GM18909 (cell line): ENCODE data around the gene BRPF3.

Experiments used
- ATAC-seq: cut with Tn5 transposase; IDR thresholded peaks from one replicate; pipeline ENCODE4 v1.9.1; 2021; ENCODE audit warnings: mild to moderate bottlenecking; ENCODE audit not compliant: unreplicated experiment, poor library complexity

BRPF3 gene

DNA sequence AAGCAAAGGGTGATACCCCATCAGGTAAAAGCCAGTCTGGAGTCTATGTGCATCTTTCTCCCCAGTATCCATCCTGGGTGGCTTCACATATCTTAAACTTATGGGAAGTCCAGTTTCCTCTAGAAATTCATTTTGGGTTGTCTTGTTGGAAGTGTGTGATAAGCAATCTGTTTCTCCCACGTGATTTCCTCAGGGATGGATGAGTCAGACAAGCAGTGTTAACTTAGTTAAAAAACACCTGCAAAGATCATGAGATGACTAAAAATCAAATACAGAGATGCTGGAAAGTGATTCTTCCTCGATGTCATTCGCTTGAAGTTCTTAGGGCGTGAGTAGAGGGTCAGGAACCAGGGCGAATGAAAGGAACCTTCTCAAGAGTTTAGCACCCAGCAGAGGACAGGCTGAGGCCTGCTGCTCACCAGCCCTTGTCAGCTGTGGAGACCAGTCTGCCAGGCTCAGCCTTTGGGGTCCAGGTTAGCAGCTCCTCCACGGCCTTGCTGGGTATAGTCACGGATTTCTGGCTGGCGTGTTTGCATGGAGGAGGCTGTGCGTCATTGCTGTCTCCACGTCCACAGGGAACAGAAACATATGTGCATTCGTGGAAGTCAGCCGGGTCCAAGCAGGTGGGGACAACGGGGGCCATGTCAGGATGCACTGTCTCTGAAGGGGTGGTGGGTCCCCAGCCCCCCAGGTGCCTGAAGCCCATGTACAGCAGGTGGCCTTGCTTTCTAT is 70.5 kb downstream of the BRPF3 start:
- no peak for ATAC-seq

DNA sequence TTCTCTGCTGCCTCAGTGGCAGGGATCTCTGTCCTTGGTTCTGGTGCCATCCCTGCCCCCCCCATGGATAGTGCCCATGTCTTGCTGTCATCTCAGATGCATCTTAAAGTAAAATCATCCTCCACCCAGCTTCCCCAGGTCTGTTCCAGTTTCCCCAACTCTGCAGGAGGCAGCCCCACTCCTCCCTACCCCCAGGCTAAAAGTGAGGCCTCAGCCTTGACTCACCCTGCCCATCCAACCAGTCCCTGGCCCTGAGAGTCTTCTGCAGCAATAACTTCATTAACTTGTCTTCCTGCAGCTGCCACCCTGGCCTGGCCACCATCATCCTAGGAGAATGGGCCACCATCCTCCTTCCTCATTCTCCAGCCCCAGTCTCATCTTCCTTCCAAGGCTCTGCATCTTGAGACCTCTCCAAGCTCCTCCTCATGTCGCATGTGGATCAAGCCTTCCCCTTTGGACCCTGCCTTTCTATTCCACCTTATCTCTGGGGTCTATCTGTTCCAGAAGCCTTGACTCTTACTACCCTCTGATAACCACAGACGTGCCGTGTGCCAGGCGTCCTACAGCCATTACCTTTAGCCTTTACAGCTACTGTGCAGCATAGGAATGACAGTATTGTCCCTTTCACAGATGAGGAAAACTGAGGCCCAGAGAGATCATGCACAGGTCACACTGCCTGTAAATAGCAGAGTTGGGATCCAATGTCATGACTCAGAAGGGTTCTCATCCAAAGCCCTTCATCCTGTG is 71.4 kb downstream of the BRPF3 start:
- no peak for ATAC-seq

GRCh38 chr6:36268478-36269275 is 72.1 kb downstream of the BRPF3 start:
- ATAC-seq, result no peak

DNA sequence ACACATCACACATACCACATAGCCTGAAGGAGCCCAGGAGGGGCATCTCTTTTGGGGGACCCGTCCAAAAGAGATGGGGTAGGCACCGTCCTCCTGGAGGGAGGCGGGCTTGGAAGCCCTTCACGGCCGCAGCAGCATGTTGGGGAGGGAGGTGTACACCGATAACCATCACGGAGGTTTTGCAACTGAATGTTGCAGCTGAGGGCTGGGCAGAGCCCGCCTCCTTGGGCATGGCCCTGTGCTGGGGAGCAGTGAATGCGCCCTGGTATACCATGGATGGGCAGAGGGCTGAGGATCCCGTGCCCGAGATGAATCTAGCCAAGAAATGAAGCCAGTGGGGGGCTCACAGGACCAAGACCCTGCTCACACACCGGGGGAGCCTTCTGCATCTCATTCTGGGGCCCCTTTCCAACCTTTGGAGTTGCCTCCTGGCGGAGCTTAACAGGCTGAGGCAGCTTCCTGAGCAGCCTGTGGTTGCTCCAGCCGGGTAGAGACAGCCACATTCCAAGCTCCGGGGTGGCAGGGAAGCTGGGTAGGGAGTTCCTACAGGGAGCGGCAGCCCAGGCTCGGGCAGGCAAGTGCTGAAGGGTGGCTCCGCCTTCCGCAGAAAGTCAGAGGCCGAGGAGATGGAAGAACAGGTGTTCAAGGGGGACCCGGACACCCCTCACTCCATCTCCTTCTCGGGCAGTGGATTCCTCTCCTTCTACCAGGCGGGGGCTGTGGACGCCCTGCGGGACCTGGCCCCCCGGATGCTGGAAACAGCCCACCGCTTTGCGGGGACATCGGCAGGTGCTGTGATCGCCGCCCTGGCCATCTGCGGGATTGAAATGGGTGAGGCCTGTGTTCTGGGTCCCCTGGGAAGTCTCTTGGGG is 73.5 kb downstream of the BRPF3 start, which contains the start of gene PNPLA1:
Gene PNPLA1 (plus strand): TSS at position 227 of the 872 bp plus-strand sequence. CDS start 400 bp downstream, at position 627.
- no peak for ATAC-seq

GRCh38 chr6:36272234-36272633 is 75.7 kb downstream of the BRPF3 start:
- no peak for ATAC-seq

GRCh38 chr6:36273067-36273466 is 76.5 kb downstream of the BRPF3 start:
- ATAC-seq, result no peak

DNA sequence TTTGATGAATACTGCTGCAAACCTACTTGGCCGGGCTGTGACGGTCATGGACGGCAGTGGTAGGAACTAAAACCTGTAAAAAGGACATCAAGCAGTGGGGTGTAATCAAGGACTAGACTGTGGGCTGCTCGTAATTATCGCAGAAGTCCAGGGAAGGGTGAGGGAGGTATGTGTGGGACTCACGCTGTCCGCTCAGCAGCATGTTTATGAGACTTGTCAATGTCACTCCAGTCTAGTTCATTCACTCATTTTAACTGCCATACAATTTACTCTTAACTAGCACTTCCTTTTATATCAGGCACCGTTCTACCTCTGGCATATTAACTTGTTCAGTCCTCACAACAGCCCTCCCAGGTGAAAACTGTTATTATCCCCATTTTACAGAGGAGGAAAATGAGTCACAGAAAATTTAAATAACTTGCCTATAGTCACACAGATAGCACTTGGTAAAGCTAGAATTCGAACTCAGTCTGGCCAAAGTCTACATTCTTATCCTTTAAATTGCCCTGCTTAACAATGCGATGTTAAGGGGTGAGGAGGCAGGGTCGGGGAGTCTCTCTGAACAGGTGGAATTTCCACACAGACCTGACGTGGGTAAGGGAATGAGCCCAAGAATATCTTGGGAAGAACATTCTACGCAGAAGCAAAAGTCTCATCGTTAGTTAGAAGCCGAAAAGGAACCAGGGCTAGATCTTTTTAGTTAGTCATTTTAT is 77.4 kb downstream of the BRPF3 start:
- no peak for ATAC-seq

- no peak for ATAC-seq
These were observed 80.3 kb downstream of the BRPF3 start for GRCh38 chr6:36276581-36277536.

DNA sequence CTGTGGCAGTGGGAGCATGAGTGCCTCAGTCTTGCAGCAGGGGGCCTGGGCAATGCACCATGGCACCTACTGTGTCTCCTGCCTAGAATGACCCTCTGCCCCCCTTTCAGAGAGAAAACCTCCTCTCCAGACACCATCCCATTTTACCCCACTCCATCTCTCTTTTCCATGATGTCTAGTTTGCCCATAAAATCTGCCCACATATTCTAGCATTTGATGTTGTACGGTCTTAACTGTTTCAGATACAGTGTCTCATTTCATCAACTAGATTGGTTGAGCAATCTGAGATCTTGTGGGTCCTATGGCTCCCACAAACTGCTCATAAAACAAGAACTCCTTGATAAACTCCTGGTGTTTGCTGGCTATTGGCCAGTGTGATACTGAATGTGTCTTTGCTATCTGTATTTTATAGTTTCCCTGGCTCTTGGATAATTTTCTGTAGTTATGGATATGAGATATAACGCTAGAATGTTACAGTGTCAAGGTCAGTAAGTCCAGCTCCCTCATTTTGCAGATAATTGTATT is 81.5 kb downstream of the BRPF3 start:
- no peak for ATAC-seq

DNA sequence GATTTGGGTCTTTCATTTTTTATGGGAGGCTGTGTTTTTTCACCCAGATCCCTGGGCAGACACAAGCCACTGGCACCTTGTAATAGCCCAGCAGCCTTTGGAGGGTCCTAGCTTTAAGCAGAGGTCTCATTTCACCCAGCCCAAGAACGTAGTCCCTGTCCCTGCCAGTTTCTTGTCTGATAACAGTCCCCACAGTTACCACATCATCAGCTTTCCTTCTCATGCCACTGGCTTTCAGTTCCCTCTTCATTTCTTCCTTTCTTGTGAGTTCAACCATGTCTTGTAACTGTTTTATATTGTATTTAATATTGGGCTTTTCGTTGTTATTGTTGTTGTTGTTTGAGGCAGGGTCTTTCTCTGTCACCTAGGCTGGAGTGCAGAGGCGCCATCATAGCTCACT is 83.9 kb downstream of the BRPF3 start:
- no peak for ATAC-seq

DNA sequence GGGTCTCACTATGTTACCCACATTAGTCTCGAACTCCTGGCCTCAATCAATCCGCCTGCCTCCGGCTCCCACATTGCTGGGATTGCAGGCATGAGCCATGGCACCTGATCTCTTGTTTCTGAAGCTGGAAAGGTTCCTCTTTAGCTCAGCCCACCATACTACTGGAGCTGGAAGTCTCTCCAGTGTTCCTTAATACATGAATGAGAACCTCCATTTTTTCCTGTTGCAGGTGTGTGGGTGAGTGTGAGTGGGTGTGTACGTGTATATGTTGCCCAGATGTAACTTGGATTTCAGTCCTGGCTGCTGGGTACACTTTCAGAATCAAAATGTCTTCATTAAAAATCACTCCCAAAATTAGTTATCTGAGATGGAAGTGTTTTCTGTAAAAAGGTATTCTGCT is 84.4 kb downstream of the BRPF3 start:
- no peak for ATAC-seq
